Naive B cell (primary cell): ENCODE results near the gene CEACAM16. TPM values are rescaled to one million over a fixed set of nuclear protein-coding genes. Genes with fewer than 3 reads are reported as not detected.
A peak's percentile ranks its signal among the peaks of the same experiment; 100 is the strongest.
"Not testable (repeated sequence)": the region's sequence is repeated elsewhere in the genome, so short reads cannot be mapped to it uniquely, and the experiment has no call there.

ENCODE experiments used
- ATAC-seq, 2 donors: fragments of 150-1000 bp; cut with Tn5 transposase; 2 replicates each; pipeline ENCODE4 v1.10.0; 2021; ENCODE audit warnings: low read depth in 2 of 2, mild to moderate bottlenecking in 2 of 2, moderate library complexity in 2 of 2
- DNase-seq: peaks from one replicate; pipeline ENCODE4 v3.0.0; 2022
- H3K27ac Mint-ChIP-seq, 6 donors: one replicate each; pipeline ENCODE4 v1.8.0; 2020 to 2022; ENCODE audit warnings: mild to moderate bottlenecking in 6 of 6, mixed read lengths in 6 of 6, moderate library complexity in 5 of 6, inconsistent platforms in 2 of 6
- H3K27me3 Mint-ChIP-seq, 3 donors: one replicate each; pipeline ENCODE4 v1.8.0; 2021 to 2022; ENCODE audit warnings: mixed read lengths in 3 of 3, mild to moderate bottlenecking in 1 of 3
- H3K36me3 Mint-ChIP-seq, 2 donors: one replicate each; pipeline ENCODE4 v1.8.0; 2020 to 2022; ENCODE audit warnings: mixed read lengths in 2 of 2, inconsistent platforms in 1 of 2, mild to moderate bottlenecking in 1 of 2
- H3K4me1 Mint-ChIP-seq, 3 donors: one replicate each; pipeline ENCODE4 v1.8.0; 2020 to 2022; ENCODE audit warnings: mixed read lengths in 3 of 3, inconsistent platforms in 1 of 3, mild to moderate bottlenecking in 1 of 3, moderate library complexity in 1 of 3
- H3K4me3 Mint-ChIP-seq, 8 donors: one replicate each; pipeline ENCODE4 v1.8.0; 2020 to 2022; ENCODE audit warnings: mild to moderate bottlenecking in 8 of 8, mixed read lengths in 8 of 8, moderate library complexity in 8 of 8, inconsistent platforms in 2 of 8
- H3K9me3 Mint-ChIP-seq, 7 donors: one replicate each; pipeline ENCODE4 v1.8.0; 2020 to 2022; ENCODE audit warnings: mixed read lengths in 7 of 7, mild to moderate bottlenecking in 5 of 7, inconsistent platforms in 2 of 7, moderate library complexity in 1 of 7
- polyA plus RNA-seq, 6 donors: library from polyadenylated mRNA; unstranded; fragments of 300-500 nt; fragmentation: Illumina TruSeq; gene quantifications; one replicate each; pipeline ENCODE4 v1.2.3, GENCODE V29; 2021; ENCODE audit warnings: low read depth in 6 of 6

CEACAM16 gene
- polyA plus RNA-seq, 6 donors from 2014 or later = not detected

DNA sequence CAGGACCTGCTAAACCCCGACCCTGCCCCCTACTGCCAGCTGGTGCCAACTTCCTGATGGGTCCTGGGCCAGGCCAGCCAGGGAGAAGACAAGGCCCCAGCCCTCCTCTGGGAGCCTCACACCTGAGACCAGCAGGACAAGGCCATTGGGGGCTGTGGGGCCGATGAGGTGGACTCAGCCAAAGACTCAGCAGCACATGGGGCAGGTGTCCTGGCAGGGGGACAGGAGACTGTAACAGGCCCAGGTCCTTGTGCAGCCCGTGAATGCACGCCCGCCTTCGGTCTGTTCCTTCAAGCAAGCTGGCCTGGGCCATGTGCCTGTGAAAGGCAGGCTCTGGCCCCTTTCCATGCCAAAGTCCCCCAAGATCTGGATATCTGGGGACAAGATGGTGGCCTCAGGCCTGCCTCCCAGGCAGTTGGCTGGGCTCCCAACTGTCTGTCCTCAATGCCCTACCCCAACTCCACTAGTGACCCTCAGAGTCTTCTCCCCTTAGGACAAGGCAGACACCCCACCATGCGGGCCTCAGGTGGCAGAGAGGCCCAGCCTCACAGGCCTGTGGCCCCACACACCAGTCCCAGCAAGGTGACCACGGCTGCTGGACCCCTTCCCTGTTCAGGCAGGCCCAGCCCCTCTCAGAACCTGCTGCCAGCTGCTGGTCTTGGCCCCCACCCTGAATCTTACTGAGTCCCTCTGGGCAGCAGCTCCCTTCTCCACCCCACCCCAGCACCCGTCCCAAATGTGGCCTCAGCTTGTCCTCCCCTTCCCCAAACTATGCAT is 15.3 kb upstream of the CEACAM16 start:
- ATAC-seq (no peak), DNase-seq (no peak)
- H3K36me3 Mint-ChIP-seq = no peaks in the 10 kb centered on the region
- no peaks in the 10 kb centered on the region for H3K9me3 Mint-ChIP-seq
- peak overlapping the region in 1 of 6 donors; percentile 87 for H3K27ac Mint-ChIP-seq
- peaks cover 8 to 20% (median 11%) of the 10 kb centered on the region in 3 donors for H3K4me1 Mint-ChIP-seq
- H3K27me3 Mint-ChIP-seq = peaks cover 7 to 55% (median 54%) of the 10 kb centered on the region in 3 donors
- H3K4me3 Mint-ChIP-seq = no peak overlapping the region

DNA sequence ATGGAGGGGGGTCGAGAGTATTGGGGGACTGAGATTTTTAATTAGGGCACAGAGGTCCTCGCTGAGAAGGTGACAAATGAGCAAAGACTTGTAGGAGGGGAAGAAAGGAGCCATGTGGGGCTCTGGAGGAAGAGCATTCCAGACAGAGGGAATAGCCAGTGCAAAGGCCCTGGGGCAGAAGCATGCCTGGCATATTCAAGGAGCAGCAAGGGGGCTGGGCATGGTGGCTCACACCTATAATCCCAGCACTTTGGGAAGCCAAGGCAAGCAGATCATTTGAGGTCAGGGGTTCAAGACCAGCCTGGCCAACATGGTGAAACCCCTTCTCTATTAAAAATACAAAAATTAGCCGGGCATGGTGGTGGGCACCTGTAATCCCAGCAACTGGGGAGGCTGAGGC is 14.6 kb upstream of the CEACAM16 start:
- not testable (repeated sequence) for ATAC-seq, H3K36me3 Mint-ChIP-seq, H3K9me3 Mint-ChIP-seq, DNase-seq, H3K4me3 Mint-ChIP-seq
- H3K27ac Mint-ChIP-seq = peak overlapping the region in 1 of 6 donors; percentile 6
- H3K4me1 Mint-ChIP-seq = peaks cover 12 to 25% (median 17%) of the 10 kb centered on the region in 3 donors
- peaks cover 7 to 56% (median 51%) of the 10 kb centered on the region in 3 donors for H3K27me3 Mint-ChIP-seq

DNA sequence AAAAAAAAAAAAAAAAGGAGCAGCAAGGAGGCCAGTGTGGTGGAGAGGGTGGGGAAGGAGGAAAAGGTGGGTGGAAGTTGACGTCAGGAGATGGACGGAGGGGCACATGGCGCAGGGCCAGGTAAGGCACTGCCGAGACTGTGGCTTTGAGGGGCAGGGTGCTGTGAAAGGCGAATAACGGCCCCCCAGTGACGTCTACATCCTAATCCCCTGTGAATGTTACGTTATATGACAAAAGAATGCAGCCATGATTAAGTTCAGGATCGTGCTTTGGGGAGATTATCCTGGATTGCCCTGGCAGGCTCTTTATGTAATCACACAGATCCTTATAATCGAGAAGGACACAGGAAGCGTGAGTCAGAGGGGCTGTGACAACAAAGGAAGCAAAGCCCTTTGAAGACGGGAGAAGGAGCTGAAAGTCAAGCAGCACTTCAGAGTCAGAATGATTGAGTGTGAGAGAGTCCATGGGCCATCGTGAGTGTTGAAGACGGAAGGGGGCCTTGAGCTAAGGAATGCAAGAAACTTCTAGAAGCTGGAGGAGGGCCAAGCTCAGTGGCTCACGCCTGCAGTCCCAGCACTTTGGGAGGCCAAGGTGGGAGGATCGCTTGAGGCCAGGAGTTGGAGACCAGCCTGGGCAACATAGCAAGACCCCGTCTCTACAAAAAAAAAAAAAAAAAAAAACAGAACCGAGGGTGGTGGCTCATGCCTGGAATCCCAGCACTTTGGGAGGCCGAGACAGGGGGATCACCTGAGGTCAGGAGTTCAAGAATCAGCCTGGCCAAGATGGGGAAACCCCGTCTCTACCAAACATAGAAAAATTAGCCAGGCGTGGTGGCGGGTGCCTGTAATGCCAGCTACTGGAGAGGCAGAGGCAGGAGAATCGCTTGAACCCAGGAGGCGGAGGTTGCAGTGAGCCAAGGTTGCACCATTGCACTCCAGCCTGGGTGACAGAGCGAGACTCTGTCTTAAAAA is 13.8 kb upstream of the CEACAM16 start:
- no peaks in the 10 kb centered on the region for H3K9me3 Mint-ChIP-seq
- peak overlapping the region in 3 of 8 donors; percentile 7 to 52 (median 32) for H3K4me3 Mint-ChIP-seq
- no peaks in the 10 kb centered on the region for H3K36me3 Mint-ChIP-seq
- no peak overlapping the region for H3K27ac Mint-ChIP-seq
- peaks cover 2 to 54% (median 54%) of the 10 kb centered on the region in 3 donors for H3K27me3 Mint-ChIP-seq
- ATAC-seq (peak; percentile 13 to 32), DNase-seq (peak; percentile 14)
- H3K4me1 Mint-ChIP-seq = peaks cover 19 to 30% (median 25%) of the 10 kb centered on the region in 3 donors

DNA sequence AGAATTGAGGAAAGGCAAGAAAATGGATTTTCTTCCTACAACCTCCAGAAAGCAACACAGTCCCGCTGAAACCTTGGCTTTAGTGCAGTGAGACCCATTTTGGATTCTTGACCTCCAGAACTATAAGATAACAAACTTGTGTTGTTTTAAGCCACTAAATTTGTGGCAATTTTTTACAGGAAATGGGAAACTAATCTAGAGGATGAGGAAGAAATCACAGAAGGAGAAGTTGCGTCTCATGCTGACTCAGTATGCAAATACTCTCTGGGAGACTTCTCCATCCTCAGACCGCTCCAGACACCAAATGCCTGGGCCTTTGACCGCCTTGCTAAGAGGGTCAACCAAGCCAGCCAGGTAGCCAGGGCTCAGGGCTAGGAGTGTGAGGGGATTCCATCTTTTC is 13.1 kb upstream of the CEACAM16 start:
- H3K27ac Mint-ChIP-seq = no peak overlapping the region

GRCh38 chr19:44686896-44687295 is 12.1 kb upstream of the CEACAM16 start:
- Mint-ChIP-seq H3K9me3 (no peaks in the 10 kb centered on the region), H3K36me3 (no peaks in the 10 kb centered on the region), H3K27me3 (peaks cover 0 to 44% (median 42%) of the 10 kb centered on the region in 3 donors), H3K27ac (no peak overlapping the region), H3K4me3 (peak overlapping the region in 1 of 8 donors; percentile 75), H3K4me1 (peaks cover 20 to 36% (median 27%) of the 10 kb centered on the region in 3 donors)
- ATAC-seq (no peak), DNase-seq (no peak)

More for the DNA sequence above, 13.1 kb upstream of the CEACAM16 start:
- H3K27me3 Mint-ChIP-seq = peaks cover 0 to 49% (median 47%) of the 10 kb centered on the region in 3 donors
- ATAC-seq = peak; percentile 46 to 48
- no peak for DNase-seq
- H3K4me3 Mint-ChIP-seq = peak overlapping the region in 1 of 8 donors; percentile 6
- no peaks in the 10 kb centered on the region for H3K36me3 Mint-ChIP-seq
- H3K9me3 Mint-ChIP-seq = no peaks in the 10 kb centered on the region
- H3K4me1 Mint-ChIP-seq = peaks cover 19 to 30% (median 25%) of the 10 kb centered on the region in 3 donors

DNA sequence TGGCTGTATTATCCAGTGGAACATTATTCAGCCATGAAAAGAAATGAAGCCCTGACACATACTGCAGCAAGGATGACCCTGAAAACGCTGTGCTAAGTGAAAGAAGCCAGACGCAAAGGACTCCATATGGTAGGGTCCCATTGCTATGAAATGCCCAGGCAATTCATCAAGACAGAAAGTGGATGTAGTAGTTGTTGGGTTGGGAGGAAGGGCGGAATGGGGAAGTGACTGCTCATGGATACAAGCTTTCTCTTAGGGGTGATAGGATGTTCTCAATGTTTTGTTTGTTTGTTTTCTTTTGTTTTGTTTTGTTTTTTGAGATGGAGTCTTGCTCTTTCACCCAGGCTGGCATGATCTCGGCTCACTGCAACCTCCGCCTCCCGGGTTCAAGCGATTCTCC is 11.1 kb upstream of the CEACAM16 start:
- H3K27ac Mint-ChIP-seq = no peak overlapping the region
- no peaks in the 10 kb centered on the region for H3K9me3 Mint-ChIP-seq
- DNase-seq = no peak
- H3K4me1 Mint-ChIP-seq = peaks cover 24 to 46% (median 35%) of the 10 kb centered on the region in 3 donors
- no peak for ATAC-seq
- no peaks in the 10 kb centered on the region for H3K36me3 Mint-ChIP-seq
- peaks cover 0 to 42% (median 38%) of the 10 kb centered on the region in 3 donors for H3K27me3 Mint-ChIP-seq
- no peak overlapping the region for H3K4me3 Mint-ChIP-seq

GRCh38 chr19:44689290-44690130 is 9.4 kb upstream of the CEACAM16 start:
- H3K4me3 Mint-ChIP-seq = no peak overlapping the region
- peak; percentile 60 to 69 for ATAC-seq

GRCh38 chr19:44690131-44690440 is 8.9 kb upstream of the CEACAM16 start:
- Mint-ChIP-seq H3K4me3 (no peak overlapping the region), H3K36me3 (no peaks in the 10 kb centered on the region), H3K9me3 (no peaks in the 10 kb centered on the region), H3K4me1 (peaks cover 21 to 46% (median 30%) of the 10 kb centered on the region in 3 donors), H3K27ac (no peak overlapping the region), H3K27me3 (peaks cover 0 to 21% (median 20%) of the 10 kb centered on the region in 3 donors)
- no peak for DNase-seq
- no peak for ATAC-seq

More at GRCh38 chr19:44689290-44690130, 9.4 kb upstream of the CEACAM16 start:
- peaks cover 0 to 26% (median 26%) of the 10 kb centered on the region in 3 donors for H3K27me3 Mint-ChIP-seq
- peaks cover 24 to 47% (median 33%) of the 10 kb centered on the region in 3 donors for H3K4me1 Mint-ChIP-seq
- H3K27ac Mint-ChIP-seq = peak overlapping the region in 2 of 6 donors; percentile 36 to 86
- DNase-seq = peak; percentile 69
- H3K36me3 Mint-ChIP-seq = no peaks in the 10 kb centered on the region
- H3K9me3 Mint-ChIP-seq = no peaks in the 10 kb centered on the region

DNA sequence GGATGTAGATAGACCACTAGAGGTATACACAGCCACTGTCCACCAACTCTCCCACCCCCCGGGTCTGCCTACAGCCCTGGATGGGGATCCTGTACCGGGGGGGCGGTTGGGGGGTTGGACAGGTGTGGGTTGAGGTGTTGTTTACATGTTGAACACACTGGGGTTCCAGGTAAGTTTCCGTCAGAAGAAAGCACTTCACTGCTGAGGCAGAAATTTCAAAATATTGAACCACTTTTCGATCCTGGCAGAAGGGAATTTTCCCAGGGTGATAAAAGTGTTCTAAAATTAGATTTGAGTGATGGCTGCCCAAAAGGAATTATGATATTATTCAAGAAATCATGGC is 6.6 kb upstream of the CEACAM16 start:
- DNase-seq (peak; percentile 4), ATAC-seq (peak; percentile 14 to 16)
- Mint-ChIP-seq H3K36me3 (no peaks in the 10 kb centered on the region), H3K27me3 (peaks cover 0 to 23% (median 16%) of the 10 kb centered on the region in 3 donors), H3K4me1 (peaks cover 16 to 32% (median 27%) of the 10 kb centered on the region in 3 donors), H3K4me3 (peak overlapping the region in 4 of 8 donors; percentile 16 to 47 (median 38)), H3K27ac (peak overlapping the region in 5 of 6 donors; percentile 3 to 92 (median 85)), H3K9me3 (no peaks in the 10 kb centered on the region)

DNA sequence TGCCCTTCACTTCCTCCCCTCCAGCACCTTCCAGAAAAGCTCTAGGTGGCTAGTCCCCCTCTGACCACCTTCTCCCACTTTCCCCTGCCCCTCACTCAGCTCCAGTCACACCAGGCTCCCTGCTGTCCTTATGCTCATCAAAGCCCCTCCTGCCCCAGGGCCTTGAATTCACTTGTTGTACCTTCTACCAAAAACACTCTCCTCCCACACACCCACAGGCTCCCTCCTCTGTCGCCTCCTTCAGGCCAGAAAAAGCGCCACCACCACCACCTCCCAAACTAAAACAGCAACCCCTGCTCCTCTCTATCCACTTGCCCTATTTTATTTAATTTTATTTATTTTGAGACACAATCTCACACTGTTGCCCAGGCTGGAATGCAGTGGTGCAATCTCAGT is 4.8 kb upstream of the CEACAM16 start:
- H3K27ac Mint-ChIP-seq = peak overlapping the region in 2 of 6 donors; percentile 55 to 76
- H3K4me3 Mint-ChIP-seq = peak overlapping the region in 2 of 8 donors; percentile 41 to 77
- H3K9me3 Mint-ChIP-seq = no peaks in the 10 kb centered on the region

DNA sequence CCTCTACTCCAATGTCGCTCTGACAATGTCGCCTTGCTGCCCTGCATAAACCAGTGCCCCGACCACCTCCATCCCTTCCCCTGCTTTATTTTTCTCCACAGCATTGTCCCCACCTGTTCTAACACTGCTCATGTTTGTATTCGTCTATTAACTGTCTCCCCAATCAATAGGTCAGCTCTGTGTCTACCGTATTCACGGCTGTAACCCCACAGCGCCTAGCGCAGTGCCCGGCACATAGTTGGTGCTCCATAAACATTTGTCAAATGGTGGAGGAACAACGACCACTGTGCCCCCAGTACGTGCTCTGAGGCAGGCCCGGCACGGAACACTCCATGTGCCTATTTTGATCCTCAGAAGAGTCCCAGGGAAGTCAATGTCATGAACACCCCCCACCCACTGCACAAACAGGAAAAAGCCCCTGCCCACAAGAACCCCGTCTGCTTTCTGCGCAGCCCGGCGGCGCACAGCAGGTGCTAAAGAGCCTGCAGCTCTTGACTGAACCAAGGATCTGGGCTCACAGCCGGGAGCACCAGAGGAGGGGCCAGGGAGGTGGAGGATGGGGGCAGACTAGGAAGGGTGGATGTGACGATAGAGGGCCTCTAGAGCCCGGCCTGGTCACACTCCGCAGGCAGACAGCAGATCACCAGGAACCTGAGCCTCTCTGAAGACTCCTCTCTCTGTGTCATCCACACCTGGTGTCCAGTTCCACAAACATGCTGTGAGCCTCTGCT is 1.8 kb upstream of the CEACAM16 start:
- Mint-ChIP-seq H3K27me3 (peaks cover 0 to 26% (median 23%) of the 10 kb centered on the region in 3 donors), H3K36me3 (no peaks in the 10 kb centered on the region), H3K4me1 (peaks cover 2 to 14% (median 9%) of the 10 kb centered on the region in 3 donors), H3K27ac (peak overlapping the region in 1 of 6 donors; percentile 48), H3K9me3 (no peaks in the 10 kb centered on the region), H3K4me3 (no peak overlapping the region)
- DNase-seq (no peak), ATAC-seq (no peak)

More for the DNA sequence above, 4.8 kb upstream of the CEACAM16 start:
- DNase-seq = no peak
- ATAC-seq = no peak
- peaks cover 0 to 29% (median 28%) of the 10 kb centered on the region in 3 donors for H3K27me3 Mint-ChIP-seq
- H3K4me1 Mint-ChIP-seq = peaks cover 14 to 29% (median 23%) of the 10 kb centered on the region in 3 donors
- H3K36me3 Mint-ChIP-seq = no peaks in the 10 kb centered on the region

DNA sequence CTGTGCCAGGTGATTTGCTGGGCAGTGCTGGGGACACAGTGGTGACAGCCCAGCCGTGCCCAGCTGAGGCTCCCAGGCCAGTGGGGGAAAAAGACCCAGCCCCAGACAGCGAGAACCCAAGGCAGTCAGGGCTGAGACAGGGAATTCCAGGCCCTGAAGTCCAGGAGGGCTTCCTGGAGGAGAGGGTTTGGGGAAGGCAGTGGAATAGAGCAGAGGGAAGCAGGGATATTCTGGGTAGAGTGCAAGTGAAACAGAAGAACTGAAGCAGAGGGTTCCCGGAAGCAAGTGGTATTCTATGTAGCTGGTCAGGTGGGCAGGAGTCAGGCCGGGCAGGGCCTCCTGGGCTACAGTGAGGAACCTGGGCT is 1.3 kb upstream of the CEACAM16 start:
- Mint-ChIP-seq H3K9me3 (no peaks in the 10 kb centered on the region), H3K4me3 (no peak overlapping the region), H3K36me3 (no peaks in the 10 kb centered on the region), H3K4me1 (peaks cover 0 to 8% (median 3%) of the 10 kb centered on the region in 3 donors), H3K27ac (no peak overlapping the region), H3K27me3 (peaks cover 0 to 26% (median 23%) of the 10 kb centered on the region in 3 donors)
- no peak for DNase-seq
- no peak for ATAC-seq
